Measurements from ENCODE around the gene ADAM12. TPM values are rescaled to one million over a fixed set of nuclear protein-coding genes. Genes with fewer than 3 reads are reported as not detected.

The ADAM12 gene
- total and polyA plus RNA-seq, 9 of the 15 experiments (the other 6 are each of a cell fraction or from before 2014, with no cell fraction given): not detected

DNA sequence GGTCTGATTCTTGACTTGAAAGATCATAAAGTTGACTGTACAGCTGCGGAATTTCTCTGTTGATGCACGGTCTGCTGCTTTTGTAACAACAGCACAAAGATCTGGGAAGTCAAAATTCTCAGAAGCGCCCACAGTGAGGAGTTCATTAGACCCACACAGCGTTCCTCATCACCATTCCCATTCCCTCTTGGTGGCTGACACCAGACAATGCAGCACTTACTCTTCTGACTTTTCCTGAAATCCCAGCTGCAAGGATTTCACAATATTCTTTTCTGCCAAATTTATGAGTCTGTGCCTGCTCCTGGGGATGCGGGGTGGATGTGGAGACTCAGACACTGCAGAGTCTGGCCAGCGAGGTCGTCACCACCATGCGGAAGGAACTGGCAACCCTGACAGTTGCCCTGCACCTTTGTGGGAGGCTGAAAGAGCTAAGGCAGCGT is 258.0 kb downstream of the ADAM12 start:
- no peaks in the 10 kb centered on the region for H3K36me3 ChIP-seq (ENCODE audit: control insufficient read depth, insufficient read depth, low read length)
- no peak overlapping the region for H3K4me3 ChIP-seq
- intact Hi-C loops (cut with micrococcal nuclease) (no loop called here), in situ Hi-C loops (cut with MboI) (no loop called here)
- no peak overlapping the region for H3K9ac ChIP-seq (ENCODE audit: insufficient read depth in 1 of 2, low read depth in 2 of 2, low read length in 2 of 2)
- H3K79me2 ChIP-seq (ENCODE audit: control insufficient read depth, insufficient read depth, low read length): no peaks in the 10 kb centered on the region
- H4K20me1 ChIP-seq (replicated peaks; ENCODE audit: control insufficient read depth, insufficient read depth, low read length): no peaks in the 10 kb centered on the region
- WGBS (ENCODE audit: insufficient coverage, low coverage, missing lambda C conversion rate): 7% methylated on average over 8 of the region's 9 CpGs
- TF ChIP-seq ZNF239 (CRISPR knock-in tag; IDR thresholded peaks at IDR 0.05): no peak
- TF ChIP-seq ZNF347 (CRISPR knock-in tag; IDR thresholded peaks at IDR 0.05; ENCODE audit: low read depth): no peak
- no peak for TF ChIP-seq DMBX1 (CRISPR knock-in tag; IDR thresholded peaks at IDR 0.05; ENCODE audit: borderline replicate concordance)
- no peak for TF ChIP-seq MAFG (tag; conservative IDR thresholded peaks at IDR 0.05)
- TF ChIP-seq, protein P1, sequence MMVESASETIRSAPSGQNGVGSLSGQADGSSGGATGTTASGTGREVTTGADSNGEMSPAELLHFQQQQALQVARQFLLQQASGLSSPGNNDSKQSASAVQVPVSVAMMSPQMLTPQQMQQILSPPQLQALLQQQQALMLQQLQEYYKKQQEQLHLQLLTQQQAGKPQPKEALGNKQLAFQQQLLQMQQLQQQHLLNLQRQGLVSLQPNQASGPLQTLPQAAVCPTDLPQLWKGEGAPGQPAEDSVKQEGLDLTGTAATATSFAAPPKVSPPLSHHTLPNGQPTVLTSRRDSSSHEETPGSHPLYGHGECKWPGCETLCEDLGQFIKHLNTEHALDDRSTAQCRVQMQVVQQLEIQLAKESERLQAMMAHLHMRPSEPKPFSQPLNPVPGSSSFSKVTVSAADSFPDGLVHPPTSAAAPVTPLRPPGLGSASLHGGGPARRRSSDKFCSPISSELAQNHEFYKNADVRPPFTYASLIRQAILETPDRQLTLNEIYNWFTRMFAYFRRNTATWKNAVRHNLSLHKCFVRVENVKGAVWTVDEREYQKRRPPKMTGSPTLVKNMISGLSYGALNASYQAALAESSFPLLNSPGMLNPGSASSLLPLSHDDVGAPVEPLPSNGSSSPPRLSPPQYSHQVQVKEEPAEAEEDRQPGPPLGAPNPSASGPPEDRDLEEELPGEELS (CRISPR knock-in tag; IDR thresholded peaks at IDR 0.05; ENCODE audit: borderline replicate concordance): no peak
- no peak for TF ChIP-seq KDM5B (IDR thresholded peaks at IDR 0.05; ENCODE audit: insufficient replicate concordance, low read depth, low read length)
- no peak for TF ChIP-seq SRSF1 (IDR thresholded peaks at IDR 0.05; ENCODE audit: low read depth, low read length)
- TF ChIP-seq PHTF2 (CRISPR knock-in tag; IDR thresholded peaks at IDR 0.05): no peak
- TF ChIP-seq RNF219 (CRISPR knock-in tag; IDR thresholded peaks at IDR 0.05): no peak
- TF ChIP-seq EHMT2 (IDR thresholded peaks at IDR 0.05): no peak
- no peak for TF ChIP-seq KLF10 (CRISPR knock-in tag; IDR thresholded peaks at IDR 0.05)
- no peak for TF ChIP-seq ZNF507 (tag; conservative IDR thresholded peaks at IDR 0.05)
- TF ChIP-seq ZNF3 (CRISPR knock-in tag; IDR thresholded peaks at IDR 0.05): no peak
- no TSS peak for BruUV-seq (replicated peaks)
- H3K4me1 ChIP-seq (replicated peaks in 1 of 2; ENCODE audit: control insufficient read depth in 2 of 2, insufficient read depth in 2 of 2, low read length in 2 of 2): no peaks in the 10 kb centered on the region
- ChIA-PET CTCF (ENCODE audit: low intra/inter-chr PET ratio) (no interaction called here), POLR2A (no interaction called here)
- H3K4me2 ChIP-seq (ENCODE audit: insufficient read depth, low read length): no peak overlapping the region
- no peaks in the 10 kb centered on the region for H3K9me1 ChIP-seq (ENCODE audit: control insufficient read depth, insufficient read depth, low read length)
- DNase-seq (ENCODE audit: extremely low read depth in 1 of 4, low spot score in 3 of 4) (no peak), ATAC-seq (no peak), FAIRE-seq (no peak)
- H3K27ac ChIP-seq (ENCODE audit: extremely low read depth, low read depth, low read length): no peak overlapping the region
- peaks cover 0 to 13% of the 10 kb centered on the region in 2 experiments; a peak in 2 of 5 replicates for H3K27me3 ChIP-seq (ENCODE audit: control insufficient read depth in 2 of 2, insufficient read depth in 2 of 2, low read length in 2 of 2)
- no peak overlapping the region for H2AFZ ChIP-seq (ENCODE audit: low read depth, low read length)
- H3K9me3 ChIP-seq (replicated peaks; ENCODE audit: control insufficient read depth, insufficient read depth, low read depth, low read length): no peaks in the 10 kb centered on the region

All from K562 (cell line).